ENCODE data around the gene DGKG.
A peak's percentile ranks its signal among the peaks of the same experiment; 100 is the strongest.

The DGKG gene

DNA sequence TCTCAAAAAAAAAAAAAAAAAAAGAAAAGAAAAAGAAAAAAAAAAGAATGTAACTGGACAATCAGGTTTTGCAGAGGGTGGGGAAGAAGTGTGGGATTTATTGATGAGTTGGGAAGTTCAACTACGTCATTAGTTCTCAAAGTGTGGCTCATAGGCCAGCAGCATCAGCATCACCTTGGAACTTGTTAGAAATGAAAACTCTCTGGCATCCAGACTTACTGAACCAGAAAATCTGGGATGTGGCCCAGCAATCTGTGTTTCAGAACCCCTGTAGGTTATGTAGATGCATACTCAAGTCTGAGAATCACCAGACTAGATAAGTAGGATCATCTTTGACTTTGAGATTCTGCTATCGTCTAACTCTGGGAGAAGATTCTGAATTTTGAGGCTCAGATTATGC lies 207.4 kb downstream of the DGKG start:
- DNase-seq (ENCODE audit: low read depth in 1 of 2, low spot score in 1 of 2): no peak
- Histone ChIP-seq H3K27me3 (ENCODE audit: insufficient read depth, poor library complexity, severe bottlenecking) (no peaks in the 10 kb centered on the region), H3K27ac (replicated peaks) (no peak overlapping the region), H3K4me3 (replicated peaks; ENCODE audit: insufficient read depth, low read length) (no peak overlapping the region)
- TF ChIP-seq SPI1 (IDR thresholded peaks at IDR 0.05; ENCODE audit: borderline replicate concordance, low read depth) (no peak), POLR2AphosphoS5 (IDR thresholded peaks at IDR 0.05; ENCODE audit: low read depth) (no peak), GABPA (IDR thresholded peaks at IDR 0.05; ENCODE audit: low read depth) (no peak)
- TF ChIP-seq, protein P1, sequence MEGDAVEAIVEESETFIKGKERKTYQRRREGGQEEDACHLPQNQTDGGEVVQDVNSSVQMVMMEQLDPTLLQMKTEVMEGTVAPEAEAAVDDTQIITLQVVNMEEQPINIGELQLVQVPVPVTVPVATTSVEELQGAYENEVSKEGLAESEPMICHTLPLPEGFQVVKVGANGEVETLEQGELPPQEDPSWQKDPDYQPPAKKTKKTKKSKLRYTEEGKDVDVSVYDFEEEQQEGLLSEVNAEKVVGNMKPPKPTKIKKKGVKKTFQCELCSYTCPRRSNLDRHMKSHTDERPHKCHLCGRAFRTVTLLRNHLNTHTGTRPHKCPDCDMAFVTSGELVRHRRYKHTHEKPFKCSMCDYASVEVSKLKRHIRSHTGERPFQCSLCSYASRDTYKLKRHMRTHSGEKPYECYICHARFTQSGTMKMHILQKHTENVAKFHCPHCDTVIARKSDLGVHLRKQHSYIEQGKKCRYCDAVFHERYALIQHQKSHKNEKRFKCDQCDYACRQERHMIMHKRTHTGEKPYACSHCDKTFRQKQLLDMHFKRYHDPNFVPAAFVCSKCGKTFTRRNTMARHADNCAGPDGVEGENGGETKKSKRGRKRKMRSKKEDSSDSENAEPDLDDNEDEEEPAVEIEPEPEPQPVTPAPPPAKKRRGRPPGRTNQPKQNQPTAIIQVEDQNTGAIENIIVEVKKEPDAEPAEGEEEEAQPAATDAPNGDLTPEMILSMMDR (IDR thresholded peaks at IDR 0.05; ENCODE audit: insufficient read depth, low read length): no peak
- TF ChIP-seq, protein P2, sequence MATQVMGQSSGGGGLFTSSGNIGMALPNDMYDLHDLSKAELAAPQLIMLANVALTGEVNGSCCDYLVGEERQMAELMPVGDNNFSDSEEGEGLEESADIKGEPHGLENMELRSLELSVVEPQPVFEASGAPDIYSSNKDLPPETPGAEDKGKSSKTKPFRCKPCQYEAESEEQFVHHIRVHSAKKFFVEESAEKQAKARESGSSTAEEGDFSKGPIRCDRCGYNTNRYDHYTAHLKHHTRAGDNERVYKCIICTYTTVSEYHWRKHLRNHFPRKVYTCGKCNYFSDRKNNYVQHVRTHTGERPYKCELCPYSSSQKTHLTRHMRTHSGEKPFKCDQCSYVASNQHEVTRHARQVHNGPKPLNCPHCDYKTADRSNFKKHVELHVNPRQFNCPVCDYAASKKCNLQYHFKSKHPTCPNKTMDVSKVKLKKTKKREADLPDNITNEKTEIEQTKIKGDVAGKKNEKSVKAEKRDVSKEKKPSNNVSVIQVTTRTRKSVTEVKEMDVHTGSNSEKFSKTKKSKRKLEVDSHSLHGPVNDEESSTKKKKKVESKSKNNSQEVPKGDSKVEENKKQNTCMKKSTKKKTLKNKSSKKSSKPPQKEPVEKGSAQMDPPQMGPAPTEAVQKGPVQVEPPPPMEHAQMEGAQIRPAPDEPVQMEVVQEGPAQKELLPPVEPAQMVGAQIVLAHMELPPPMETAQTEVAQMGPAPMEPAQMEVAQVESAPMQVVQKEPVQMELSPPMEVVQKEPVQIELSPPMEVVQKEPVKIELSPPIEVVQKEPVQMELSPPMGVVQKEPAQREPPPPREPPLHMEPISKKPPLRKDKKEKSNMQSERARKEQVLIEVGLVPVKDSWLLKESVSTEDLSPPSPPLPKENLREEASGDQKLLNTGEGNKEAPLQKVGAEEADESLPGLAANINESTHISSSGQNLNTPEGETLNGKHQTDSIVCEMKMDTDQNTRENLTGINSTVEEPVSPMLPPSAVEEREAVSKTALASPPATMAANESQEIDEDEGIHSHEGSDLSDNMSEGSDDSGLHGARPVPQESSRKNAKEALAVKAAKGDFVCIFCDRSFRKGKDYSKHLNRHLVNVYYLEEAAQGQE (IDR thresholded peaks at IDR 0.05; ENCODE audit: insufficient replicate concordance, low read depth): no peak

GRCh38 chr3:186152889-186153292 lies 209.1 kb downstream of the DGKG start:
- peak overlapping the region; percentile 68 for H3K27ac ChIP-seq (replicated peaks)

GRCh38 chr3:186152361-186152798 lies 209.7 kb downstream of the DGKG start:
- TF ChIP-seq GABPA (IDR thresholded peaks at IDR 0.05; ENCODE audit: low read depth): no peak
- TF ChIP-seq, protein P1 (IDR thresholded peaks at IDR 0.05; ENCODE audit: insufficient read depth, low read length): no peak
- TF ChIP-seq, protein P2 (IDR thresholded peaks at IDR 0.05; ENCODE audit: insufficient replicate concordance, low read depth): no peak
- Histone ChIP-seq H3K27me3 (ENCODE audit: insufficient read depth, poor library complexity, severe bottlenecking) (no peaks in the 10 kb centered on the region), H3K27ac (replicated peaks) (peak overlapping the region; percentile 24; the same call in 1 of the 2 replicates), H3K4me3 (replicated peaks; ENCODE audit: insufficient read depth, low read length) (no peak overlapping the region)
- DNase-seq (ENCODE audit: low read depth in 1 of 2, low spot score in 1 of 2): peak in 1 of 2 experiments; percentile 16

More at GRCh38 chr3:186152889-186153292, 209.1 kb downstream of the DGKG start:
- TF ChIP-seq, protein P1 (IDR thresholded peaks at IDR 0.05; ENCODE audit: insufficient read depth, low read length): no peak
- TF ChIP-seq SPI1 (IDR thresholded peaks at IDR 0.05; ENCODE audit: borderline replicate concordance, low read depth) (no peak), POLR2AphosphoS5 (IDR thresholded peaks at IDR 0.05; ENCODE audit: low read depth) (no peak), GABPA (IDR thresholded peaks at IDR 0.05; ENCODE audit: low read depth) (no peak)
- TF ChIP-seq, protein P2 (IDR thresholded peaks at IDR 0.05; ENCODE audit: insufficient replicate concordance, low read depth): no peak
- no peak overlapping the region for H3K4me3 ChIP-seq (replicated peaks; ENCODE audit: insufficient read depth, low read length)
- DNase-seq (ENCODE audit: low read depth in 1 of 2, low spot score in 1 of 2): peak; percentile 59 to 73
- no peaks in the 10 kb centered on the region for H3K27me3 ChIP-seq (ENCODE audit: insufficient read depth, poor library complexity, severe bottlenecking)

All from HL-60 (cell line).